GM15510 (cell line): Measurements from ENCODE around the gene PACSIN2.

Experiments used
- POLR2A ChIP-seq: IDR thresholded peaks from 3 replicates; pipeline ENCODE4 v1.6.1; 2011; ENCODE audit warnings: borderline replicate concordance; ENCODE audit not compliant: insufficient read length; ENCODE audit errors: extremely low read depth

The PACSIN2 gene

DNA sequence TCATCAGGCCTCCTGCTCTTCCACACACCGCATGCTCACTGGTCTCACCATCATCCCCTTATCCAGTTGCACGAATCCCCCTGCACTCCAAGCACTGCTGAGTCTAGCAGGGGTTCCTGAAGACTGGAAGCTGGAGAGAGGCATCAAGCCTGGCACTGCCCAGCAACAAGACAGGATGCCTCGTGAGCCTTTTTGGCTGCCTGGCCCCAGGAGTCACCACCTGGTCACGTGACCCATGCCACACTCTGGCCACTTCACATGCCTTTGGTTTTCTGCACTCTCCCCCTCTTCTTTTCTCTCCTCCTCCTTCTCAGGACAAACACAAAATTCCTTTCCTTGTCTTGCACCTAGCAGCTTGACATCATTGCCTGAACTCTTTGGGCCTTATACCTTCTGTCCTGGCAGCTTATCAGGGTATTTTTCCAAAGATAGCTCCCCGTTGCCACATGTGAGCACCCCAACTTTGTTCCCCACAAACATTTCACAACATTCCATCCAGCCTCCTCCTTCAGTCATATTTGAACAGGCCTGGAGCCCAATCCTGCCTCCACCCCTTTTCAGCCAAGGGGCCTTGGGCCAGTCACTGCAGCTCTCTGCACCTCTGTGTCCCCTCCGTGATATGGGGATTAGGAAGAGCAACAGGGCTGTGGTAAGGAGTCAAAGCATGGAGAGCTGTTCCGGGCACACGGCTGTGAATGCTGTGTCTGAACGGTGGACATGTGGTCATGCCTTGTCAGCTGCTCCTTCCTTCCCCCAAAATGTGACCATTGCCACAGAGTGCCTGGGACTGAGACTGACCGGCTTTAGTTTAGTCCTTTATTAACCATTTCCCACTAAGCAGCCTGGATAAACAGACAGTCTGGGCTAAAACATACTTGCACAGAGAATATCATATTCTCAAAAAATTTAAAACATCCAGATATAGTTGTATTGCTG, 2.8 kb upstream of the PACSIN2 start:
- no peak for TF ChIP-seq POLR2A

GRCh38 chr22:43015677-43016042, 711 bp upstream of the PACSIN2 start:
- TF ChIP-seq POLR2A: no peak

DNA sequence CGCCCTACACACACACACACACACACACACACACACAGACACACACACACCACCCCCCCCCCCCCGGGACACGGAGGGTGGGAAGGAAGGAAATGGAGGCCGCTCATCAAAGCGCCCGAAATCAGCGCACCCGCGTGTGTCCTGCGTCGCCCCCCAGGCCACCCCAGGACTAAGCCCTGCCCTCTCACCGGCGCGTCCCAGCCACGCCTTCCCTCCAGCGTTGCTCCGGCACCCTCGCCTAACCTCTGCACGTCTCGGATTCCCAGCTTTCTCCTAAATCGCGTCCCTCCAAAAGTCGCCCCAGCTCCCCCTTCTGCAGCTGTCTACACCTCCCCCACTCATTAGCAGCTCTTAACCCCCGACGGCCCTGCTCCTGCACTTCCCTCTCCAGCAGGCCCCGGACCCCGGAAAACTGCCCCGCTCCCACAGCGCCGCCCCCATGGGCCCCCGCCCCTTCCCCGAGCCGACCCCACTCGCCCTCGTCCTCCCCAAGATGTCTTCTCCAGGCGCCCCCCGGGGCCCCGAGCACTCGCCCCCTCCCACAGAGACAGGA, 557 bp downstream of the PACSIN2 start:
- no peak for TF ChIP-seq POLR2A

DNA sequence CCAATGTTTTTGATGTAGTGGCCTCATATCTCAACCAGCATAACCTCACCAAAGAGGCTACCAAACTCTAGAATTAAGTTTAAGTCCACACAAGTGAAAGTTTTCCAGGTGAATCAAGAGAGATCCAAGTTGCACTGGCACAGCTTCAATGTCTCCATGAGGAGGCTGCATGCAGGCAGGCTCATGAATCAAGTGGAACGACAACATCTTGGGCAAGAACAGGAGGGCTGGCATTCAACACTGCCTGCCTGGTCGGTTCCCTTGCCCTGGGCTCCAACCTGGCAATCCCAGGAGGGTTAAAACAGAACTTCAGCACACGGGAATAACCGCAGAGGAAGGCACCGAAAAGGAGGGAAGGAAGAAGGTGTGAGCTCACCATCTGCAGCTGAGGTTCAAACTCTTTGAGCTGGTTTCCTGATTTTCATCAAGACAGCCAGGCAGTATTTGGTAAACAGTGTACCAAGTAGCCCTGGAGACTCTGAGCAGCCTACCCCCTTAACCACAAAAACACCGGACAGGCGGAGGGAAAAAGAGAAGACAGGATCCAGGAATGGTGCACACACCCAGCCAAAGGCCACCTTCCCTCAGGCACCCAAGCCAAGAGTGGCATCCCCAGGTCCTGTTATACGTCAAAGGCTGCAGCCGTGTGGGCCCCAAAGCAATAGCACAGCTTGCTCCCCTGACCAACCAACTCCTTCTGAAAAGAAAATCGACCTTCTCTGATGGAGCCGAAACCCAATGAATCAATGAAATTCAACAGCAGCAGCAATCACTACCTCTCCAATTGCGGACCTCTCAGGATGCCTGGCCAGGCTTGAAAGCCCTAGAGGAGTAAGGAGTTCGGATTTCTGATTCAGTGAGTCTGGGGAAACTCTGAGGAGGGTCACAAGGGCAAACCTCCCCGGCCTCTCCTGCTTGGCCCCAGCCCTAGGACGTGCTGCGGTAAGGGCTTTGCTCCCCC, 1.3 kb downstream of the PACSIN2 start:
- no peak for TF ChIP-seq POLR2A

- no peak for TF ChIP-seq POLR2A
Measured at GRCh38 chr22:43012390-43012789, 2.6 kb downstream of the PACSIN2 start.

GRCh38 chr22:43011079-43011478, 3.9 kb downstream of the PACSIN2 start:
- no peak for TF ChIP-seq POLR2A

DNA sequence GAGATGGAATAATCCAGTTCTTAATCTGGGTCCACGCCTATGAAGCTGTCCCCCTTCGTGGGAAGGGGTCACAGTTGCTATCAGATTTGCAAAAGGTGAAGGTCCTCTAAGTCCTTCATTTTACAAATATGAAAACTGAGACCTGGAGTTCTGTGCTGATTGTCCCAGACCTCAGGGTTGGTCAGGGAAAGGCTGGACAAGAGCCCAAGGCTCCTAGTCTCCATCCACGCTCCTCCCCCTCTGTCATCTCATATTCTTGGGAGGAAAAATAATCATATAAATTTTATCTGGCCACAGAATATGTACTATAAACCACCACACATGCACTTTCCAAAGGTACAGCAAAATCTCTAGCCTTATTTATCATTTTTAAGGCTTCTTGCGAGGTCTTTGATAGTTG, 5.5 kb downstream of the PACSIN2 start:
- TF ChIP-seq POLR2A: no peak

DNA sequence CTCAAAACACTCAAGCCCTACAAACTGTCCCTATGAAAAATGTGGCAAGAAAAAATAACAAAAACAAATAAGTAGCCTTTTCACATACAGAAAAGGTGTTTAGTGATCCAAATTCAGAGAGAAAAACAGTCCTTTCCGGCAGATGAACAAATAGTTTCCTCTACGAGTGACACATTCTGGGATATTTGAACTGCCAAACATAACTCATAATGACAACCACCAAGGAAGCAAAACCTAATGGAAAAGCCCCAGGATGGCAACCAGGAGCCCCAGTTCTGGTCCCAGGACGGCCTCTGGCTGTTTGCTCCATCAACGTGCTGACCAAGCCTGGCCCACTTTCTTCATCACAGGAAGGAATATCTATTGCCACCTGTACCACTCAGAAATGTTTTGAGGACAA, 6.0 kb downstream of the PACSIN2 start:
- no peak for TF ChIP-seq POLR2A

- TF ChIP-seq POLR2A: no peak
Measured at GRCh38 chr22:43008509-43008908, 6.4 kb downstream of the PACSIN2 start.

DNA sequence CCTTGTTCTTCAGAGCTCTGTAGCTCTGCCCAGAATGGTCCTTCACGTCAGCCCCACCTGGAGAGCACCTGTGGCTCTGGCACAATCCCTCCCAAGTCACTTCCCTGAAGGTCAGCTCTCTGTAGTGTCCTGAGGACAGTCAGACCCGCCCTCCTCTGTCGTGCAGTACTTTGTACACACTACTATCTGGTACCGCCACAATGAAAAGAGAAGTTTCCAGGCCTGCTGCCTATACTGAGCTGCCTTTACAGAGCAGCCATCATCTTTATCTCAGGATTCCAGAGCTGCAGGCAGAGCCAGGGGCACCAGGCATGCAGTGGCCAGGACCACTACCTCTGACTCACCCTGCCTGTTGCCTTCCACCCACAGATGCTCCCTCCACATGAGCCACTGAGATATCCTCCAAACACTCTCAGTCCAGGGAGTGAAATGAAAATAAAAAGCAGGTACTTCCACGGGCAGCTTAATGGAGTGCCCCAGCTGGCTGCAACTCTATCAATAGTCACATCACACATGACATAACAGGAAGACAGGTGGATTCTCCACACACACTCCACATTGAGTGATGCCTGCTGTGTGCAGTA, 7.3 kb downstream of the PACSIN2 start:
- TF ChIP-seq POLR2A: no peak

GRCh38 chr22:43006753-43007152, 8.2 kb downstream of the PACSIN2 start:
- no peak for TF ChIP-seq POLR2A

- TF ChIP-seq POLR2A: no peak
Measured at GRCh38 chr22:43006016-43006505, 8.9 kb downstream of the PACSIN2 start.

DNA sequence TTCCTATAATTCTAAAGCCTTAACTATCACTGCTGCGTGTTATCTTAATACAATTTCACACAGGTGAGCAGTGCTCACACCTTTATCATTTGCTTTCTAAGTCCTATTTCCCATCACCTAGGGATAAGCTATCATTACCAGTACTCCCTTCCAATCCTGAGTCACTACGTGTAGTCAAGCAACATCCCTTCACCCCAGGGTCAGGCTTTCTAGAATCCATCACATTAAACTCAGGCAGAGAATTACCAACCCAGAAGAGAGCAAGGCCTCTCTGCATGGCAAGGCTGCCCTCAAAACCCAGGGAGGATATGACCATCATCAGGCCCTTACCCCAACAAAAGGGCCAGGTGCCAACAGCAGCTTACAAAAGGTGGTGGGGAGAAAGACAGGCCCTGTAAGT, 9.8 kb downstream of the PACSIN2 start:
- TF ChIP-seq POLR2A: no peak

- TF ChIP-seq POLR2A: no peak
Measured at GRCh38 chr22:43004362-43005035, 10.4 kb downstream of the PACSIN2 start.
